ENCODE results near the gene ABHD1.
A peak's percentile ranks its signal among the peaks of the same experiment; 100 is the strongest.

The ABHD1 gene

DNA sequence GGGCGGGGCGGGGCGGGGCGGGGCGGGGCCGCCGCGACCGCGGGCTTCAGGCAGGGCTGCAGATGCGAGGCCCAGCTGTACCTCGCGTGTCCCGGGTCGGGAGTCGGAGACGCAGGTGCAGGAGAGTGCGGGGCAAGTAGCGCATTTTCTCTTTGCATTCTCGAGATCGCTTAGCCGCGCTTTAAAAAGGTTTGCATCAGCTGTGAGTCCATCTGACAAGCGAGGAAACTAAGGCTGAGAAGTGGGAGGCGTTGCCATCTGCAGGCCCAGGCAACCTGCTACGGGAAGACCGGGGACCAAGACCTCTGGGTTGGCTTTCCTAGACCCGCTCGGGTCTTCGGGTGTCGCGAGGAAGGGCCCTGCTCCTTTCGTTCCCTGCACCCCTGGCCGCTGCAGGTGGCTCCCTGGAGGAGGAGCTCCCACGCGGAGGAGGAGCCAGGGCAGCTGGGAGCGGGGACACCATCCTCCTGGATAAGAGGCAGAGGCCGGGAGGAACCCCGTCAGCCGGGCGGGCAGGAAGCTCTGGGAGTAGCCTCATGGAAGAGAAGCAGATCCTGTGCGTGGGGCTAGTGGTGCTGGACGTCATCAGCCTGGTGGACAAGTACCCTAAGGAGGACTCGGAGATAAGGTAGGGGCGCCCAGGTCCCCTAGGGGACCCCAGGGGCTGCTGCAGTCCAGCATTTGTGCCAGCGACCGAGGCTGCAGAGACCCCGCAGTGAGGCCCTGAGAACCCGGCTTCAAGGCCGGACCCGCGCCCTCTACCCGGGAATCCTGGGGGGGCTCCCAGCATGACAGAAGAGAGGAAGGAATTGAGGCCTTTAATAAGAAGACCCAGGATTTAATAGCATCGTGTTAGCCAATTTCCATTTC is 36.7 kb upstream of the ABHD1 start, which contains the start of gene KHK:
TSS of gene KHK (plus strand) at position 49 of the 870 bp plus-strand sequence. CDS start at position 537, 488 bp downstream.
- DNase-seq (ENCODE audit: low spot score): no peak
- FAIRE-seq: no peak

- no peak for DNase-seq (ENCODE audit: low spot score)
- FAIRE-seq: no peak
Observed at GRCh38 chr2:27087823-27088410, 35.7 kb upstream of the ABHD1 start.

- no peak for DNase-seq (ENCODE audit: low spot score)
- FAIRE-seq: no peak
Observed at GRCh38 chr2:27088634-27089033, 35.0 kb upstream of the ABHD1 start.

- FAIRE-seq (no peak), DNase-seq (ENCODE audit: low spot score) (no peak)
Observed at GRCh38 chr2:27089111-27089954, 34.3 kb upstream of the ABHD1 start.

DNA sequence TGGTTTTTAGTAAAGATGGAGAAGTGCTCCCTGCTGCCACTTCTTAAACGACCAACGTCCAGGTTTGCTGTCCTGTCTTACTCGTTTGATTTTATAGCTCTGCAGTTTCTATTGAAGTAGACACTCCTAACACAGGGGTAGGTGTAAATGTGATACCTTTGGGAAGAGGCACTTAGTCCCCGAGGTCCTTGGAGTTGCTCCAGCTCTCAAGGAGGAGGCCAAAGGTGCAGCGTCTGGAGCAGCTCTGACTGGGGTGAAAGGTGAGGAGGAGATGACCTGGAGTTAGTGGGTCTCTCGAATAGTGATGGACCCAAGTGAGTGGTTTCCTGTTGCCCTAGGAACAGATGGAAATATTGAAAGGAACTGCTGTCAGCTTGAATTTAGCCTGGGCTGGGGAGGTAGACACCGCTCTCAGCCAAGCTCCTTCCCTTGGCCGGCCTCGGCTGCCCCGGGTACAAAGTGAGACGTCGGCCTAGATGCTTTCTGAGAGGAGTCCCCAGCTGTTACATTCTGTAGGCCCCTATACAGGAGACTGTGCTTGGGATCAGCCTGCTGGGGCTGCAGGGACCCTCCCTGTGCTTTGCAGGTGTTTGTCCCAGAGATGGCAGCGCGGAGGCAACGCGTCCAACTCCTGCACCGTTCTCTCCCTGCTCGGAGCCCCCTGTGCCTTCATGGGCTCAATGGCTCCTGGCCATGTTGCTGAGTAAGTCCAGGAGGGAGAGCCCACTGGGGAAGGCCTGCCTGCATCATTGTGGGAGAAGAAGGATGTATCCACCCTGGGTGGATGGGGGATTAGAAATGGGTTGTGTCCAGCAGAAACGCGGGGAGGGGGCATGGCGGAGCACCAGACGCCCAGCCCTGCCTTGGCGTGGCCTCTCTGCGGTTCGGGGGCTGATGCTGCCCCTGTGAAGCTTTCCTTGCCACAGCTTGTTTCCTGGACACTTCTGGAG is 31.6 kb upstream of the ABHD1 start:
- FAIRE-seq: no peak
- DNase-seq (ENCODE audit: low spot score): no peak

- peak; percentile 52 for DNase-seq (ENCODE audit: low spot score)
- peak; percentile 55 for FAIRE-seq
Observed at GRCh38 chr2:27092696-27093429, 30.8 kb upstream of the ABHD1 start.

DNA sequence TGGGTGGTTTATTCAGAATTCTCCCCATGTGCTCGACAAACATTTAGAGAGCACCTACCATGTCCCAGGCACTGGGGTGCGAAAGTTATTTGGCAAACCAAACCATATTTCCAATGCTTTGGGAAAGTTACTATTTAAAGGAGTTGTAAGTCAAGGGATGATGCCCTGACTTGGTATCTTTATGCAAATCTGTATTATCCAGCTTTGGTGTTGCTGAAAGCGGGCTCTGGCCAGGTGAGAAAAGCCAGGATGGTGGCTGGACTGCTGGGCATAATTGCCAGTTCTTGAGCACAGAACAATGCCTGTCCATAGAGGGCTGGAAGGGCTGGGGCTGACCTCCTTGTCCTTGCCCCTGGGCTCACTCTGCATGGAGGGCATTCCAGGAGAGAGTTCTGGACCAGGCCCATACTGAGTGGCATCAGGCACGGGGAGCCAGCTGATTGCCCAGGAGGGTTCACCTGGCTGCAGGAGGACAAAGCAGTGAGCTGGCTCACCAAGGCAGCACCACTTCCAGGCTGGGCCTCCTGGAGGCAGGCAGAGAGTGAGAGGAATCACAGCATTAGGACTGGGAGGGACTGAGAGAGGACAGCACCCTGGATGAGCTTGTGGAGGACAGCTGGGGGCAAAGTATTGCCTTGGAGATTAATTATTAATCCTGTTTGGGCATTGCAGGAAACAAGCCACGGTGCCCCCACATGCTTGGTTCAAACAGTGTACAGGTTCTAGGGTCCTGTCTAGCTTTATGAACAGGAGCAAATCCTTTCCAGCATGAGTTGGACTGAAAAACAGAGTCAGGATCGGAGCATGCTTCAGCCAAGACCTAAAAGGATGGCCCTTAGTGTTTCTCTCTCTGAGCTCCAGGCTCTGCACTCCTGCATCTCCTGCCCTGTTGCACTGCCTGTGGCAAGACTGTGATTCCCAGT is 29.9 kb upstream of the ABHD1 start:
- DNase-seq (ENCODE audit: low spot score) (no peak), FAIRE-seq (no peak)

DNA sequence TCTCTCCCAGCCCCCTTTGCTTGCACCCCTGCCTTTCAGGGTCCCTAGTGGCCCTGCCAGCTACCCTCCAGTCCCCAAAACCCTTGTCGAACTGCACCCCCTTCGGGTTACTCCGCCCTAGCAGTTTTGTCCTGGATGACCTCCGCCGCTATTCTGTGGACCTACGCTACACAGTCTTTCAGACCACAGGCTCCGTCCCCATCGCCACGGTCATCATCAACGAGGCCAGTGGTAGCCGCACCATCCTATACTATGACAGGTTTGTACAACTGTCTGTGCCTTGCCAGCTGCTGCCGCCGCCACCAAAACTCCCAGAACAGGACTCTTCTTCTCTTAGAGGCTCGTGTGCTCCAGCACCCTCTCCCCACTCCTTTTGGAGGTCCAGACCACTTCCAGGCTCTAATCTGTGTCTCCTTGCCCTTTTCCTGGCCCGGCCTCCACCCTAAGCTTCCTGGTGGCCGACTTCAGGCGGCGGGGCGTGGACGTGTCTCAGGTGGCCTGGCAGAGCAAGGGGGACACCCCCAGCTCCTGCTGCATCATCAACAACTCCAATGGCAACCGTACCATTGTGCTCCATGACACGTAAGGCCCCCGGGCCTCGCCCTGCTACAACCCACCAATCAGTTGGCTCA is 29.1 kb upstream of the ABHD1 start:
- DNase-seq (ENCODE audit: low spot score) (no peak), FAIRE-seq (no peak)

GRCh38 chr2:27095427-27095744 is 28.2 kb upstream of the ABHD1 start:
- DNase-seq (ENCODE audit: low spot score) (no peak), FAIRE-seq (no peak)

DNA sequence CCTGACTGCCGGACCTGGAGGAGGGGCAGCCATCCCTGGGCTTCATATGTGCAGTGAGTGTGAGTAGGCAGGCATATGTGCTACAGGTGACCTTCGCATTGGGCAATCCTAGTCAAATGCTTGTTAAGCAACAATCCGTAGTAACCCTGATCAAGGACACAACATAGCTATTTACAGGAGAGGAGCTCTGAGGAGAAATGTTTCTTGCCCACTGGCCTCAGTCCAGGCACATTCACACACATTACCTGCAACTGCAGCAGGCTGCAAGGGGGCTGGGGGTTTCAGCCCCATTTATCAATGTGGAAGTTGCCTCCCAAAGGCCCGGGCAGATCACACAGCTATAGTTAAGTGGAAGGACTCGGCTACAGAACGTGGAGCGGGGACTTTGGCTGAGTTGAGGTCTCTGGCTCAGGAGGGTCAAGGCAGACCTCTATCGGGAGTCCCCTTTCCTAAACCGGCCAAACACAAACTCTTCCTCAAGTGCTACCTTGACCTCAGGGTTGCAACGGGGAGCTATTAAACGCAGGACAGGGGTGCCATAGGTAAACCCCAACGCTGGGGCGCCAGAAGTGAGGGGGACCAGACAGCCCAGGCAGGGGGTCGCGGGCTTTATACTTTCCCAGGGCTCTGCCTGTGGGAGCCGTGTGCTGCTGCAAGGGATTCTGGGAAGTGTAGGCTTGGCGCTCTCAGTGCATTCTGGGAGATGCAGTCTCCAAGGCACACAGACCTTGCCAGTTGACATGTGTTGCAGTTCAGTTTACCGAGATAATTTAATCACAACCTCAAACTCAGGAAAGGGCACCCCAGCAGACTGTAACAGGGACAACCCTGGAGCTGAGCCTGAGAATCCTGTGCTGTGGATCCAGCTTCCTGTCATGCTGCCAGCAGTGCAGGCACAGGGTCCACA is 27.6 kb upstream of the ABHD1 start:
- DNase-seq (ENCODE audit: low spot score): no peak
- no peak for FAIRE-seq

DNA sequence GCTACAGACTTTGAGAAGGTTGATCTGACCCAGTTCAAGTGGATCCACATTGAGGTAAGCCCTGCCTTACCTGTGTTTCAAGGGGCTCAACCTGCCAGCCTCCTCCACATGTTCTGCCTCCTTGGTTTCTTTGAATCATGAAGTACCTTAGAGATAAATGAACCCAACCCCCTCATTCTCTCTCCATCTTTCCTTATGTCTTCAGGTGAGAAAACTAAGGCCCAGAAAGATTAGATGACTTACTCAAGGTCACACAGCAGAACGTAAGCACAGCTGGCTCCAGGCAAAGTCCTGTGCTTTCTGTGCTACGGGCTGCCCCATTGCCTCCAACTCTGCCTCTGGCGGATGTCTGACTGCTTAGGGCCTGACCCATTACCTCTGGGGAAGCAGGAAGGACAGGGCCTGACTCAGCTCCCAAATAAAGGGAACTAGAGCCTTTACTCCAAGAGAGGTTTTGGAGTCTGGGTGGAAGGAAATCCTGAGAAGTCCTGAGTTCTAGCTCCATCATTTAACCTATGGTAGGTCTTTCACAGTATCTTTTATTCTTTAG is 26.8 kb upstream of the ABHD1 start:
- DNase-seq (ENCODE audit: low spot score): no peak
- no peak for FAIRE-seq

DNA sequence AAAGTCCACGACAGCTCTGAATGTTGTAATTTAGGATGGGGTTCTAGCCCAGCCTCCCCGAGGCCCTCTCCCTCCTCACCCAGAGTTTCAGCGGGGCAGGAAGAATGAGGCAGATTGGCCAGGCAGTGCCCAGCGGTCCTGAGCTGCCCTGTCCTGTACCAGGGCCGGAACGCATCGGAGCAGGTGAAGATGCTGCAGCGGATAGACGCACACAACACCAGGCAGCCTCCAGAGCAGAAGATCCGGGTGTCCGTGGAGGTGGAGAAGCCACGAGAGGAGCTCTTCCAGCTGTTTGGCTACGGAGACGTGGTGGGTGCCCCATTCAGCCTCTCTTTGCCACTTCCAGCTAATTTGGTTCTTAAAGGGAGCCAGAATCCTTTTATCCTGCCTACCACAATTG is 26.3 kb upstream of the ABHD1 start:
- DNase-seq (ENCODE audit: low spot score) (no peak), FAIRE-seq (no peak)

- DNase-seq (ENCODE audit: low spot score): no peak
- no peak for FAIRE-seq
Observed at GRCh38 chr2:27099334-27099955, 24.2 kb upstream of the ABHD1 start.

- DNase-seq (ENCODE audit: low spot score) (no peak), FAIRE-seq (no peak)
Observed at GRCh38 chr2:27100036-27100435, 23.6 kb upstream of the ABHD1 start.

- DNase-seq (ENCODE audit: low spot score) (no peak), FAIRE-seq (no peak)
Observed at GRCh38 chr2:27102329-27102728, 21.3 kb upstream of the ABHD1 start.

DNA sequence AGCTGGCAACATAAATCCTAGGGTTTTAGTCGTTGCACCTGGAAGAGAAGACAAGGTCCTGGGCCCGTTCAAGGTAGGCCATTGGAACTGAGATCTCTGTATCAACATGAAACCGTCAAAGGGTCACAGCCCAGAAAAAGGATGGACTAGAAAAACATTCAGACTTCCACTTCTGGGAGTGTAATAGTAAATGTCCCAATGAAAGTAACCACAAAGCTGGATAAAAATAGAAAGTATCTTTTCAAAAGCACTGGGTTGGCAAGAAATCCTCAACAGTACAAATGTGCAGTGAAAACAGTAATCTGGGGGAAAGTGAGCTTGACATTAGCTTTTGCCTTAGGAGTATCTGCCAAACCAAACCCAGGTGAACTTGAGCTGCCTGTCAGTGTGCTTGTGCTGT is 17.6 kb upstream of the ABHD1 start:
- DNase-seq (ENCODE audit: low spot score): no peak
- no peak for FAIRE-seq

- no peak for FAIRE-seq
- no peak for DNase-seq (ENCODE audit: low spot score)
Observed at GRCh38 chr2:27108221-27108620, 15.4 kb upstream of the ABHD1 start.

Data from RCC 7860 (cell line).